WTC11 (cell line): ENCODE measurements around the gene ZC3H14.

Experiments
- ARID4B ChIP-seq: sonication (generic); formaldehyde crosslinking; IDR thresholded peaks from 2 replicates; pipeline ENCODE4 v1.8.0; 2023; ENCODE audit warnings: missing genetic modification reagents, mild to moderate bottlenecking, borderline replicate concordance
- ATF3 ChIP-seq: sonication (generic); formaldehyde crosslinking; conservative IDR thresholded peaks from 2 replicates; pipeline ENCODE4 v1.8.1; 2022; ENCODE audit warnings: mild to moderate bottlenecking, missing genetic modification reagents
- ATF6 ChIP-seq: sonication (generic); formaldehyde crosslinking; IDR thresholded peaks from 2 replicates; pipeline ENCODE4 v1.8.1; 2023; ENCODE audit warnings: mild to moderate bottlenecking, missing genetic modification reagents
- CREB1 ChIP-seq: sonication (generic); formaldehyde crosslinking; IDR thresholded peaks from 2 replicates; pipeline ENCODE4 v1.8.0; 2023; ENCODE audit warnings: mild to moderate bottlenecking, missing genetic modification reagents
- CTCF ChIP-seq: fragments of 200-600 bp; IDR thresholded peaks from 2 replicates; pipeline ENCODE4 v1.8.0; 2022; ENCODE audit warnings: antibody characterized with exemption
- E2F5 ChIP-seq: sonication (generic); formaldehyde crosslinking; IDR thresholded peaks from 2 replicates; pipeline ENCODE4 v1.8.1; 2022; ENCODE audit warnings: mild to moderate bottlenecking, moderate library complexity, missing genetic modification reagents
- ESRRA ChIP-seq: sonication (generic); formaldehyde crosslinking; IDR thresholded peaks from 2 replicates; pipeline ENCODE4 v1.8.1; 2022; ENCODE audit warnings: mild to moderate bottlenecking, missing genetic modification reagents, borderline replicate concordance
- GABPB1 ChIP-seq: sonication (generic); formaldehyde crosslinking; IDR thresholded peaks from 2 replicates; pipeline ENCODE4 v1.8.1; 2023; ENCODE audit warnings: mild to moderate bottlenecking, missing genetic modification reagents
- MYBL2 ChIP-seq: sonication (generic); formaldehyde crosslinking; IDR thresholded peaks from 2 replicates; pipeline ENCODE4 v1.8.1; 2023; ENCODE audit warnings: mild to moderate bottlenecking, moderate library complexity, missing genetic modification reagents
- NFYB ChIP-seq: sonication (generic); formaldehyde crosslinking; conservative IDR thresholded peaks from 2 replicates; pipeline ENCODE4 v1.8.0; 2022; ENCODE audit warnings: low read depth, missing genetic modification reagents
- RELA ChIP-seq: sonication (generic); formaldehyde crosslinking; IDR thresholded peaks from 2 replicates; pipeline ENCODE4 v1.8.1; 2022; ENCODE audit warnings: missing genetic modification reagents, mild to moderate bottlenecking, borderline replicate concordance
- STAT6 ChIP-seq: sonication (generic); formaldehyde crosslinking; conservative IDR thresholded peaks from 2 replicates; pipeline ENCODE4 v1.8.1; 2023; ENCODE audit warnings: mild to moderate bottlenecking, low read depth, missing genetic modification reagents, moderate library complexity
- ZNF232 ChIP-seq: sonication (generic); formaldehyde crosslinking; IDR thresholded peaks from 2 replicates; pipeline ENCODE4 v1.8.0; 2022; ENCODE audit warnings: mild to moderate bottlenecking, missing genetic modification reagents

- TF ChIP-seq RELA (CRISPR knock-in tag) = no peak
- TF ChIP-seq ATF3 (CRISPR knock-in tag) = no peak
- TF ChIP-seq CTCF = no peak
- TF ChIP-seq ARID4B (CRISPR knock-in tag) = 0 out of 2 replicates have a peak, but pooled peaks have one; percentile 35
- no peak for TF ChIP-seq NFYB (CRISPR knock-in tag)
- no peak for TF ChIP-seq ZNF232 (CRISPR knock-in tag)
- TF ChIP-seq GABPB1 (CRISPR knock-in tag) = no peak
- no peak for TF ChIP-seq ATF6 (CRISPR knock-in tag)
- TF ChIP-seq CREB1 (CRISPR knock-in tag) = no peak
- TF ChIP-seq ESRRA = no peak
- no peak for TF ChIP-seq MYBL2 (CRISPR knock-in tag)
- TF ChIP-seq STAT6 (CRISPR knock-in tag) = no peak
- peak; percentile 69; the same call in 1 of the 2 replicates for TF ChIP-seq E2F5 (CRISPR knock-in tag)
These were observed 8.2 kb upstream of the ZC3H14 start, which contains the start of gene PTPN21 for GRCh38 chr14:88554457-88555286.
